ENCODE data around the gene MAP4K5.

The MAP4K5 gene

DNA sequence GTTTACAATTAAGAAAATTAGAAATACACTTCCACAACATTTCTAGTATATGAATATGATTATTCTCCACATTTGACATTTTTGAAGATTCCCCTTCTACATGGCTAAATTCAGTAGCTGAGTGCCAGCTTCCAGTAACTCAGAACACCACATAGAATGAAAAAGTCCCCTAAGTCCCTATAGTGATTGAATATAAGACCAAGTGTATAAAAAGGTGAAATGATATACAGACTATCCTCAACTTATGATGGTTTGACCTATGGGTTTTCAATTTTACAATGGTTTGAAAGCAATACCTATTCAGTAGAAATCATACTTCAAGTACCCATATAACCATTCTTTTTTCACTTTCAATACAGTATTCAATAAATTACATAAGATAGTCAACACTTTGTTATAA, 43.4 kb upstream of the MAP4K5 start:
- H3K36me3 ChIP-seq (ENCODE audit: insufficient read depth, low read length) = no peaks in the 10 kb centered on the region

DNA sequence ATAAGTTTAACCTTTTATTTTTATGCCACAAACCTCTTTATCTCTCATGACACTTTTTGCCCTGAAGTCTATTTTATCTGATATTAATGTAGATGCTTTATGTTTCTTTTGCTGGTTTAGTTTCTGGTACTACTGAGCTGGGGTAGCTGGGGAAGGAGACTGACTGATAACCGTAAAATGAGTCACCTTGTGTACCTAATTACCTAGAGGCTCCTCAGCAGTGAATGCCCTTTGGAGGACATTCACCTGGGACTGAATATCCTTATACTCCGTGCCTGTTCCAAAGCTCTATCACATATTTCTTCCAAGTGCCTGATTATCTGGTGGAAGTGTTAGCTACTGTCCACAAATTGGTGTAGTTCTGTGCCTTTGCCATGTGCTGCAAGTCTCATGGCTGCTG, 41.5 kb upstream of the MAP4K5 start:
- no peaks in the 10 kb centered on the region for H3K9me2 ChIP-seq (ENCODE audit: low read depth, low read length)
- no peak for TF ChIP-seq EZH2 (IDR thresholded peaks at IDR 0.05; ENCODE audit: borderline replicate concordance, low read length)
- TF ChIP-seq, protein P1, sequence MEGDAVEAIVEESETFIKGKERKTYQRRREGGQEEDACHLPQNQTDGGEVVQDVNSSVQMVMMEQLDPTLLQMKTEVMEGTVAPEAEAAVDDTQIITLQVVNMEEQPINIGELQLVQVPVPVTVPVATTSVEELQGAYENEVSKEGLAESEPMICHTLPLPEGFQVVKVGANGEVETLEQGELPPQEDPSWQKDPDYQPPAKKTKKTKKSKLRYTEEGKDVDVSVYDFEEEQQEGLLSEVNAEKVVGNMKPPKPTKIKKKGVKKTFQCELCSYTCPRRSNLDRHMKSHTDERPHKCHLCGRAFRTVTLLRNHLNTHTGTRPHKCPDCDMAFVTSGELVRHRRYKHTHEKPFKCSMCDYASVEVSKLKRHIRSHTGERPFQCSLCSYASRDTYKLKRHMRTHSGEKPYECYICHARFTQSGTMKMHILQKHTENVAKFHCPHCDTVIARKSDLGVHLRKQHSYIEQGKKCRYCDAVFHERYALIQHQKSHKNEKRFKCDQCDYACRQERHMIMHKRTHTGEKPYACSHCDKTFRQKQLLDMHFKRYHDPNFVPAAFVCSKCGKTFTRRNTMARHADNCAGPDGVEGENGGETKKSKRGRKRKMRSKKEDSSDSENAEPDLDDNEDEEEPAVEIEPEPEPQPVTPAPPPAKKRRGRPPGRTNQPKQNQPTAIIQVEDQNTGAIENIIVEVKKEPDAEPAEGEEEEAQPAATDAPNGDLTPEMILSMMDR (IDR thresholded peaks at IDR 0.05; ENCODE audit: low read length) = no peak
- no peaks in the 10 kb centered on the region for H3F3A ChIP-seq (ENCODE audit: insufficient read depth, low read length)
- no peaks in the 10 kb centered on the region for H4K20me1 ChIP-seq (ENCODE audit: insufficient read depth, low read length)
- no peak overlapping the region for H2AFZ ChIP-seq (ENCODE audit: low read length)
- no peaks in the 10 kb centered on the region for H3K4me1 ChIP-seq (ENCODE audit: insufficient read depth, low read length, severe bottlenecking)
- no peak overlapping the region for H3K4me2 ChIP-seq (ENCODE audit: low read length)
- H3K79me2 ChIP-seq (ENCODE audit: insufficient read depth, low read length) = no peaks in the 10 kb centered on the region
- H3K4me3 ChIP-seq (ENCODE audit: low read depth, low read length, poor library complexity, severe bottlenecking) = no peak overlapping the region
- H3K27me3 ChIP-seq (ENCODE audit: insufficient read depth, low read length) = no peaks in the 10 kb centered on the region
- no peaks in the 10 kb centered on the region; the same call in 1 of the 2 replicates for H3K36me3 ChIP-seq (ENCODE audit: insufficient read depth, low read length)
- no peak overlapping the region for H3K9ac ChIP-seq (ENCODE audit: low read length)
- peaks cover 14% of the 10 kb centered on the region; the same call in 1 of the 2 replicates for H3K9me3 ChIP-seq (ENCODE audit: low read length)
- H3K27ac ChIP-seq (ENCODE audit: low read depth, low read length, poor library complexity, severe bottlenecking) = no peak overlapping the region

More for the DNA sequence above, 43.4 kb upstream of the MAP4K5 start:
- Histone ChIP-seq H3K79me2 (ENCODE audit: insufficient read depth, low read length) (no peaks in the 10 kb centered on the region), H3F3A (ENCODE audit: insufficient read depth, low read length) (no peaks in the 10 kb centered on the region), H3K27ac (ENCODE audit: low read depth, low read length, poor library complexity, severe bottlenecking) (no peak overlapping the region), H3K4me2 (ENCODE audit: low read length) (no peak overlapping the region), H3K27me3 (ENCODE audit: insufficient read depth, low read length) (no peaks in the 10 kb centered on the region), H3K9me2 (ENCODE audit: low read depth, low read length) (no peaks in the 10 kb centered on the region), H3K4me3 (ENCODE audit: low read depth, low read length, poor library complexity, severe bottlenecking) (no peak overlapping the region), H4K20me1 (ENCODE audit: insufficient read depth, low read length) (no peaks in the 10 kb centered on the region), H3K4me1 (ENCODE audit: insufficient read depth, low read length, severe bottlenecking) (no peaks in the 10 kb centered on the region), H2AFZ (ENCODE audit: low read length) (no peak overlapping the region), H3K9me3 (ENCODE audit: low read length) (peaks cover 1% of the 10 kb centered on the region; the same call in 1 of the 2 replicates), H3K9ac (ENCODE audit: low read length) (no peak overlapping the region)
- no peak for TF ChIP-seq EZH2 (IDR thresholded peaks at IDR 0.05; ENCODE audit: borderline replicate concordance, low read length)

DNA sequence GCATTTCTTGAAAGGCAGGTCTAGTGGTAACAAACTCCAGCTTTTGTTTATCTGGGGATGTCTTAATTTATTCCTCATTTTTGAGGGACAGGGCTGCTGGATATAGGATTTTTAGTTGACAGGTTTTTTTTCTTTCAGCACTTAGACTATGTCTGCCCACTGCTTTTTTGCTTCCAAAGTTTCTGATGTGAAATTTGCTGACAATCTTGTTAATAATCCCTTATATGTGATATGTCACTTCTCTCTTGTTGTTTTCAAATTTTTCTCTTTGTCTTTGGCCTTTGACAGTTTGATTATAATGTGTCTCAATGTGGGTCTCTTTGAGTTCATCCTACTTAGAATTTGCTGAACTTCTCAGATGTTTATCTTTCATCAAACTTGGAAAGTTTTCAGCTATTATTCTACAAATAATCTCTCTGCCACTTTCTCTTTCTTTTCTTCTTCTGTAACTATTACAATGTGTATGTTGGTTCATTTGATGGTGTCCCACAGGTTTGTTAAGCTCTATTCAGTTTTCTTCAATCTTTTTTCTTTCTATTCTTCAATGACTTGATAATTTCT, 37.4 kb upstream of the MAP4K5 start:
- no peaks in the 10 kb centered on the region for H3K27me3 ChIP-seq (ENCODE audit: insufficient read depth, low read length)
- peaks cover 14% of the 10 kb centered on the region; the same call in 1 of the 2 replicates for H3K9me3 ChIP-seq (ENCODE audit: low read length)
- no peak overlapping the region for H3K4me2 ChIP-seq (ENCODE audit: low read length)
- no peaks in the 10 kb centered on the region for H4K20me1 ChIP-seq (ENCODE audit: insufficient read depth, low read length)
- H2AFZ ChIP-seq (ENCODE audit: low read length) = no peak overlapping the region
- H3K27ac ChIP-seq (ENCODE audit: low read depth, low read length, poor library complexity, severe bottlenecking) = no peak overlapping the region
- no peak overlapping the region for H3K4me3 ChIP-seq (ENCODE audit: low read depth, low read length, poor library complexity, severe bottlenecking)
- H3K36me3 ChIP-seq (ENCODE audit: insufficient read depth, low read length) = no peaks in the 10 kb centered on the region; the same call in 1 of the 2 replicates
- no peaks in the 10 kb centered on the region for H3F3A ChIP-seq (ENCODE audit: insufficient read depth, low read length)
- H3K9me2 ChIP-seq (ENCODE audit: low read depth, low read length) = no peaks in the 10 kb centered on the region
- TF ChIP-seq, protein P1 (IDR thresholded peaks at IDR 0.05; ENCODE audit: low read length) = no peak
- TF ChIP-seq EZH2 (IDR thresholded peaks at IDR 0.05; ENCODE audit: borderline replicate concordance, low read length) = no peak
- H3K4me1 ChIP-seq (ENCODE audit: insufficient read depth, low read length, severe bottlenecking) = no peaks in the 10 kb centered on the region
- H3K9ac ChIP-seq (ENCODE audit: low read length) = no peak overlapping the region
- no peaks in the 10 kb centered on the region for H3K79me2 ChIP-seq (ENCODE audit: insufficient read depth, low read length)

DNA sequence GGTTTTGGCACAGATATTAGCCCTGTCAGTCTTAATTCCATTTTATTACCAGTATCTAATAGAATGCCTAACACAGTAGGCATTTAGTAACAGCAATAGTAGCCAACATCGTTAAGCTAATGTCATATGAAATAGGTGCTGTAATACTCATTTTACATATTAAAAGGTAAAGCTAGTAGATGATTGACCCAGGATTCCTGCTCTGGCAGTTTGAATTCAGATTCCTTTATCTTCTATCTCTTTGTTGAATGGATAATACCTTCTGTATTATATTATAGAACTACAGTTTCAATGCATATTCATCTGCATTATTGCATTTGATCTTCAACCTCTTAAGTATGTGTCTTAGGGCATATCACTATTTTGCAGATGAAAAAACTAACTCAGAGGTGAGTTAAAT, 30.5 kb upstream of the MAP4K5 start:
- H3K79me2 ChIP-seq (ENCODE audit: insufficient read depth, low read length) = no peaks in the 10 kb centered on the region
- no peaks in the 10 kb centered on the region for H3K27me3 ChIP-seq (ENCODE audit: insufficient read depth, low read length)
- peaks cover 8% of the 10 kb centered on the region for H3K4me1 ChIP-seq (ENCODE audit: insufficient read depth, low read length, severe bottlenecking)
- no peaks in the 10 kb centered on the region for H3F3A ChIP-seq (ENCODE audit: insufficient read depth, low read length)
- H3K27ac ChIP-seq (ENCODE audit: low read depth, low read length, poor library complexity, severe bottlenecking) = no peak overlapping the region
- H3K9me3 ChIP-seq (ENCODE audit: low read length) = no peaks in the 10 kb centered on the region
- no peaks in the 10 kb centered on the region for H3K36me3 ChIP-seq (ENCODE audit: insufficient read depth, low read length)
- H3K4me2 ChIP-seq (ENCODE audit: low read length) = no peak overlapping the region
- H4K20me1 ChIP-seq (ENCODE audit: insufficient read depth, low read length) = no peaks in the 10 kb centered on the region
- no peak overlapping the region for H2AFZ ChIP-seq (ENCODE audit: low read length)
- no peaks in the 10 kb centered on the region for H3K9me2 ChIP-seq (ENCODE audit: low read depth, low read length)
- no peak for TF ChIP-seq EZH2 (IDR thresholded peaks at IDR 0.05; ENCODE audit: borderline replicate concordance, low read length)
- no peak overlapping the region for H3K9ac ChIP-seq (ENCODE audit: low read length)
- H3K4me3 ChIP-seq (ENCODE audit: low read depth, low read length, poor library complexity, severe bottlenecking) = no peak overlapping the region

Measured in OCI-LY1 (cell line).